ENCODE data around the gene RPS25. TPM values are rescaled to one million over a fixed set of nuclear protein-coding genes. Genes with fewer than 3 reads are reported as not detected.
"Not testable (repeated sequence)": the region's sequence is repeated elsewhere in the genome, so short reads cannot be mapped to it uniquely, and the experiment has no call there.

Gene RPS25
- total RNA-seq, 1 donor from 2014 or later: 949 TPM

GRCh38 chr11:119000906-119001305, 17.2 kb downstream of the RPS25 start:
- no peak overlapping the region for H3K27ac Mint-ChIP-seq (ENCODE audit: unreplicated experiment)
- no peak overlapping the region for H3K4me3 Mint-ChIP-seq (ENCODE audit: unreplicated experiment)
- no peak for DNase-seq (ENCODE audit: extremely low spot score, unreplicated experiment)
- H3K27me3 Mint-ChIP-seq (ENCODE audit: unreplicated experiment): no peaks in the 10 kb centered on the region
- TF ChIP-seq CTCF (IDR thresholded peaks at IDR 0.05): no peak
- no peaks in the 10 kb centered on the region for H3K9me3 Mint-ChIP-seq (ENCODE audit: unreplicated experiment)
- H3K36me3 Mint-ChIP-seq (ENCODE audit: unreplicated experiment): peaks cover 19% of the 10 kb centered on the region
- peaks cover 28% of the 10 kb centered on the region for H3K4me1 Mint-ChIP-seq (ENCODE audit: unreplicated experiment)

GRCh38 chr11:118998822-118999221, 19.3 kb downstream of the RPS25 start:
- peaks cover 28% of the 10 kb centered on the region for H3K4me1 Mint-ChIP-seq (ENCODE audit: unreplicated experiment)
- TF ChIP-seq CTCF (IDR thresholded peaks at IDR 0.05): no peak
- peaks cover 17% of the 10 kb centered on the region for H3K36me3 Mint-ChIP-seq (ENCODE audit: unreplicated experiment)
- H3K27ac Mint-ChIP-seq (ENCODE audit: unreplicated experiment): peak overlapping the region; percentile 92
- peak overlapping the region; percentile 95 for H3K4me3 Mint-ChIP-seq (ENCODE audit: unreplicated experiment)
- no peaks in the 10 kb centered on the region for H3K27me3 Mint-ChIP-seq (ENCODE audit: unreplicated experiment)
- DNase-seq (ENCODE audit: extremely low spot score, unreplicated experiment): no peak
- H3K9me3 Mint-ChIP-seq (ENCODE audit: unreplicated experiment): no peaks in the 10 kb centered on the region

GRCh38 chr11:118998388-118998717, 19.8 kb downstream of the RPS25 start:
- Mint-ChIP-seq H3K4me1 (ENCODE audit: unreplicated experiment) (peaks cover 28% of the 10 kb centered on the region), H3K27me3 (ENCODE audit: unreplicated experiment) (no peaks in the 10 kb centered on the region), H3K36me3 (ENCODE audit: unreplicated experiment) (peaks cover 17% of the 10 kb centered on the region), H3K9me3 (ENCODE audit: unreplicated experiment) (no peaks in the 10 kb centered on the region), H3K4me3 (ENCODE audit: unreplicated experiment) (peak overlapping the region; percentile 95), H3K27ac (ENCODE audit: unreplicated experiment) (peak overlapping the region; percentile 92)
- TF ChIP-seq CTCF (IDR thresholded peaks at IDR 0.05): no peak
- no peak for DNase-seq (ENCODE audit: extremely low spot score, unreplicated experiment)

GRCh38 chr11:118997627-118998387, 20.3 kb downstream of the RPS25 start, which contains the start of gene CENATAC:
CENATAC (plus strand) TSS chr11:118998138; CDS start chr11:118998198, 60 bp downstream.
- peaks cover 28% of the 10 kb centered on the region for H3K4me1 Mint-ChIP-seq (ENCODE audit: unreplicated experiment)
- no peaks in the 10 kb centered on the region for H3K9me3 Mint-ChIP-seq (ENCODE audit: unreplicated experiment)
- H3K4me3 Mint-ChIP-seq (ENCODE audit: unreplicated experiment): peak within 1 kb of the TSS; percentile 95
- DNase-seq (ENCODE audit: extremely low spot score, unreplicated experiment): peak; percentile 96
- peak within 1 kb of the TSS; percentile 92 for H3K27ac Mint-ChIP-seq (ENCODE audit: unreplicated experiment)
- TF ChIP-seq CTCF (IDR thresholded peaks at IDR 0.05): peak; percentile 17
- peaks cover 12% of the 10 kb centered on the region for H3K36me3 Mint-ChIP-seq (ENCODE audit: unreplicated experiment)
- H3K27me3 Mint-ChIP-seq (ENCODE audit: unreplicated experiment): no peaks in the 10 kb centered on the region

- no peak for DNase-seq (ENCODE audit: extremely low spot score, unreplicated experiment)
- peaks cover 10% of the 10 kb centered on the region for H3K36me3 Mint-ChIP-seq (ENCODE audit: unreplicated experiment)
- H3K4me3 Mint-ChIP-seq (ENCODE audit: unreplicated experiment): peak overlapping the region; percentile 95
- no peaks in the 10 kb centered on the region for H3K9me3 Mint-ChIP-seq (ENCODE audit: unreplicated experiment)
- TF ChIP-seq CTCF (IDR thresholded peaks at IDR 0.05): peak; percentile 15
- H3K27me3 Mint-ChIP-seq (ENCODE audit: unreplicated experiment): no peaks in the 10 kb centered on the region
- H3K4me1 Mint-ChIP-seq (ENCODE audit: unreplicated experiment): peaks cover 28% of the 10 kb centered on the region
- peak overlapping the region; percentile 92 for H3K27ac Mint-ChIP-seq (ENCODE audit: unreplicated experiment)
These were observed 21.1 kb downstream of the RPS25 start for GRCh38 chr11:118996926-118997626.

- H3K36me3 Mint-ChIP-seq (ENCODE audit: unreplicated experiment); H3K27ac Mint-ChIP-seq (ENCODE audit: unreplicated experiment); DNase-seq (ENCODE audit: extremely low spot score, unreplicated experiment); H3K27me3 Mint-ChIP-seq (ENCODE audit: unreplicated experiment); H3K4me3 Mint-ChIP-seq (ENCODE audit: unreplicated experiment); H3K9me3 Mint-ChIP-seq (ENCODE audit: unreplicated experiment); H3K4me1 Mint-ChIP-seq (ENCODE audit: unreplicated experiment): not testable (repeated sequence)
These were observed 26.6 kb downstream of the RPS25 start for GRCh38 chr11:118991486-118992038.

All from osteocyte (in vitro differentiated cells).